ENCODE results near the gene ZNF654.

- TF ChIP-seq FOXJ3 (CRISPR knock-in tag; IDR thresholded peaks at IDR 0.05) = no peak
- TF ChIP-seq CTCF (IDR thresholded peaks at IDR 0.05) = no peak
- TF ChIP-seq IRF3 (IDR thresholded peaks at IDR 0.05; ENCODE audit: low read depth, low read length) = no peak
- TF ChIP-seq MAX (IDR thresholded peaks at IDR 0.05; ENCODE audit: low read depth) = no peak
Measured at GRCh38 chr3:88019024-88019423, 40.0 kb upstream of the ZNF654 start.

Data from SK-N-SH (cell line).